CD4-positive, alpha-beta T cell treated with Interleukin-21 for 1 hour (primary cell): ENCODE results near the gene OR5H2.
"Not testable (repeated sequence)": the region's sequence is repeated elsewhere in the genome, so short reads cannot be mapped to it uniquely, and the experiment has no call there.

ENCODE experiments used
- DNase-seq: peaks from one replicate; pipeline ENCODE4 v3.0.0-alpha.2; 2020

Gene OR5H2

DNA sequence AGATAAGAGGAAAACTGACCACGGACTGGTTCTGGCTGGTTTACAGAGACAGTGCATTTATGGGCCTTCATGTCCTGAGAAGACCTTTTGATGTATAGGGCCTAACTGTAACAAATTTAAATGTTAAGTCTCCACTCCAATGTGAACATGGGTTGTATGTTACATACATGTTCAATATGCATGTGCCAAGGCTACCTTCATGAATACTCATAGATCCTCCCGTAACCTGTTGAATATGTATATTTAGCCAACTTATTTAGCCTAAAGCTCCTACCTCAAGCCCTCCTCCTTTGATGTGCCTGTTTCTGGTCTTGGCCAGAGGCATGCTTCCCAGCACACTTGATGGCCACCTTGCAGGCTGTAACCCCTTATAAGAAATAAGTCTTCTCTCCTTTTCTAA is at the start of gene OR5H2:
Gene OR5H2, plus strand, starts transcription at position 301 of the 400 bp plus-strand sequence. CDS start 398 bp downstream, outside the sequence.
- DNase-seq: no peak

DNA sequence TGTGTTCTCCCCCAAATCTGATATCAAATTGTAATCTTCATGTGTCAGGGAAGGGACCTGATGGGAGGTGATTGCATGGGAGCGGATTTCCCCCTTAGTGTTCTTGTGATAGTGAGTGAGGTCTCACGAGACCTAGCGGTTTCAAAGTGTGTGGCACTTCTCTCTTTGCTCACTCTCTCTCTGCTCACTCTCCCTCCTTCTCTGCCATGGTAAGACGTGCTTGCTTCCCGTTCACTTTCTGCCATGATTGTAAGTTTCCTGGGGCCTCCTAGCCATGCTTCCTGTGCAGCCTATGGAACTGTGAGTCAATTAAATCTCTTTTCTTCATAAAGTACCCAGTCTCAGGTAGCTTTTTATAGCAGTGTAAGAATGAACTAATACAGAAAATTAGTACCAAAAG is 48.8 kb upstream of the OR5H2 start:
- no peak for DNase-seq

DNA sequence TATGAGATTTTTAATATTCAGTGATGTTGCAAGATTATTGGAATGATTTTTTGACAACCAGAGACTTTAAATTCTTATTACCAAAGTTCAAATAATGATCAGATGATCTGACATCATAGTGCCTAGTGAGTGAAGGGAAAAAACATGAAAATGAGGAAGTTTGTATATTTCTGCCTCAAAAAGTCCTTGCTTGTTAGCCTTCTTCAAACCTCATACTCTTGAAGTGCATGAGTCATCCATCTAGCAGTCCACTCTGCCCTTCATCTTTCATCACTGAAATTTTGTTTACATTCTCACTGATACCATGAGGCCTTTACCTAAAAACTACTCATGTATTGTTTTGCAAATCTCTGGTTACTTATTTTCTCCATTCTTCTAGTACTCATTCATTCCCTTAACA is 42.2 kb upstream of the OR5H2 start:
- DNase-seq: no peak

DNA sequence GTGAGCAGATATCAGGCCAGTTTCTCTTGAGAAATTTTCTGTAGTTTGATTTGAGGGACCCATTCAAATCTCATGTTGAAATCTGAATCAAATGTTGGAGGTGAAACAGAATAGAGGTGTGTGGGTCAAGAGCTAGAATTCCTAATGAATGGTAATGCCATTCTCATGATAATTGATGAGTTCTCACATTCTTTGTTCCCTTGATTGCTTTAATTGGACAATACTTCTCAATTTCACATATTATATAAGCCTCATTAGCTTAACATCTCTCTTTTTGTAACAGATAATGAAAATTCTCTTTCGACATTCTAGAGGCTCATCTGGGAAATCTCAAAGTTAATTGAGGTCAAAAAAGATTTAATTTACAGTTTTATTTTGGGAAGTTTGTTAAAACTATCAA is 40.1 kb upstream of the OR5H2 start:
- DNase-seq: no peak

DNA sequence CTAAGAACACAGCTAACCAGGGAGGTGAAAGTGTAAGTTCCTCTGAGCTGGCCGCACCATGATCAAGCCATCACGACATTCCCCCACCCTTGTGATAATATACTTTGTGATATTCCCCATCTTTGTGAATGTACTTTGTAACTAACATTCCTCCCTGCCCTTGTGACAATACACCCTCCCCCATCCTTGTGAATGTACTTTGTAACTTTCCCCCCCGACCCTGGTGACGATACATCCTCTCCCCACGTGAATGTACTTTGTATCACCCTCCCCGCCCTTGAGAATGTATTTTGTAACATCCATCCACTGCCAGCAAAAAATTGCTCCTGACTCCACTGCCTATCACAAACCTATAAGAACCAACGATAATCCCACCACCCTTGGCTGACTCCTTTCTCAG is 38.5 kb upstream of the OR5H2 start:
- no peak for DNase-seq

DNA sequence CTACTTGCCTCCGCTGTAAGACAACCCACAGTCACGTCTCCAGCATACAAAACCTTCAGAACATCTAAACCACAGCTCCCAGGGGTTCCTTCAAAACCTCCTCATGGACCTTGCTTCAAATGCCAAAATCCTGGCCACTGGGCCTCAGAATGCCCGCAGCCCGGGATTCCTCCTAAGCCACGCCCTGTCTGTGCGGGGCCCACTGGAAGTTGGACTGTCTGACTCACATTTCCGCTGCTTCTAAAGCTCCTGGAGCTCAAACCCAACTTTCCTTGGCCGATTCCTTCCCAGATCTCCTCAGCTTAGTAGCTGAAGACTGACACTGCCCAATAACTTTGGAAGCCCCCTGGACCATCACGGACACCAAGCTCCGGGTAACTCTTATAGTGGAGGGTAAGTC is 36.2 kb upstream of the OR5H2 start:
- no peak for DNase-seq

DNA sequence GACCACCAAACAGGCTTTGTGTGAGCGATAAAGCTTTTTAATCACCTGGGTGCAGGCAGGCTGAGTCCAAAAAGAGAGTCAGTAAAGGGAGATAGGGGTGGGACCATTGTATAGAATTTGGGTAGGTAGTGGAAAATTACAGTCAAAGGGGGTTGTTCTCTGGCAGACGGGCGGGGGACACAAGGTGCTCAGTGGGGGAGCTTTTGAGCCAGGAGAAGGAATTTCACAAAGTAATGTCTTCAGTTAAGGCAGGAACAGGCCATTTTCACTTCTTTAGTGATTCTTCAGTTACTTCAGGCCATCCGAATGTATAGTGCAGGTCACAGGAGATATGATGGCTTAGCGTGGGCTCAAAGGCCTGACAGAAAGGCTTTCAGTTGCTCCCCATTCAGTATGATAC is 26.3 kb upstream of the OR5H2 start:
- not testable (repeated sequence) for DNase-seq

DNA sequence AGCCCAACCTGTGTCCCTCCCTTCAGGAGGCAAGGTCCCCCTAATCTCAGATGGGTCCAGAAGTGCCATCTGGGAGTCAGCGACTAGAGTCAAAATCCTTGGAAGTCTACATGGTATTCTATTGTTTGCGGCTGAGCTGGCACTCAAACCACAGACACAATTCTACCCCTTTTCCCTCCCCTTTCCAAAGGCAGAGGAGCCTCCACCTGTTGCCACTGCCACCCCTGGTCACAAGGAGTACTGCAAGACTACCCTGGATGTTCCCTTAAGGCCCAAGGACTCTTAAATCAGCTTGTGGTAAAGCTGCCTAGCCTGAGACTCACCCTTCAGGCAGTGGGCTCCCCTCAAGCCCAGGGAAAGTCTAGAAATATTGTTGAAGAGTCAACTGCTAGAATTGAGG is 22.6 kb upstream of the OR5H2 start:
- DNase-seq: no peak

DNA sequence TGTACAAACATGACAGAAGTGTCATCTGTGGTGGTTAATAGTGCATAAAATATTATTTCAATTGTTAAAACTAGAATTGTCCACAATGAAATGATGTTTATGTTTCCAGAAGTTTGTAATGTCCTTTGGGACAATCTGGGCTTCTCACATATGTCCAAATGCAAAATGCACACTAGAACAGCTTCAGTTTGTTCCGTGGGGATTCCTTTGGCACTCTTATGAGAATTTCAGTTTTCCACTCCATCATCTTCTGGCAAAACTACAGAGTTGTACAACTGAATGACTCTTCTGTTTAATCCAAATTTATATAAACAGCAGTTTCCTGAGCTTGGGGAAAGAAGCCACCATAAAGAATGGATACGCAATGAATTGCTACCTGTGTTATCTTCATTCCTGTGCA is 20.3 kb upstream of the OR5H2 start:
- no peak for DNase-seq

DNA sequence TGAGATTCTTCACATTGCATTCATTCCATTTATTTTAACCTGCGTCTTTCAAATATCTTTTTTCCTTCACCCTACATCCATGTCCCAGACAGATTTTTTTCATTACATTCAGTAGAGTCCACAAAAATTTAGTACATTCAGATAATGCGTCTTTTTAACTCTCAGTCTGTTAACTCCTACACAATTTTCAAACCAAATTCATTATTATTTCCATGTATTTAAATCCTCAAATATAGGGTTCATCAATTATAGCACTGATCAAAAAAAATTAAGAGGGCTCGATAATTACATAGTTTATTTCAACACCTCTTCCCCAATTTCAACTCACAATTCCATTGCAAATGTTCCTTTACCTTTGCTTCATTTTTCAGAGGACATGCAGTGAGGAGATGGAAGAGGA is 18.4 kb upstream of the OR5H2 start, which contains the start of gene OR5H6:
Gene OR5H6, plus strand, starts transcription at position 301 of the 400 bp plus-strand sequence. Its CDS starts 89 bp downstream, at position 390.
- no peak for DNase-seq

DNA sequence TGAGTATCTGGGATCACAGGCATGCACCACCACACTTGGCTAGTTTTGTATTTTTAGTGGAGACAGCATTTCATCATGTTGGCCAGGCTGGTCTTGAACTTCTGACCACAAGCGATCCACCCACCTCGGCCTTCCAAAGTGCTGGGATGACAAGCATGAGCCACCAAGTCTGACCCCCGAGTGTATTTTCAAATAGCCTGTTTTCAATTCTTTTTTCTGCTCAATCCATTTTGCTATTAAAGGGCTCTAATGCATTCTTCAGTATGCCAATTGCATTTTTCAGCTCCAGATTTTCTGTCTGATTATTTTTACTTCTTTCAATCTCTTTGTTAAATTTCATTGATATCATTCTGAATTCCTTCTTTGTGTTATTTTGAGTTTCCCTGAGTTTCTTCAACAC is 12.5 kb upstream of the OR5H2 start:
- no peak for DNase-seq

DNA sequence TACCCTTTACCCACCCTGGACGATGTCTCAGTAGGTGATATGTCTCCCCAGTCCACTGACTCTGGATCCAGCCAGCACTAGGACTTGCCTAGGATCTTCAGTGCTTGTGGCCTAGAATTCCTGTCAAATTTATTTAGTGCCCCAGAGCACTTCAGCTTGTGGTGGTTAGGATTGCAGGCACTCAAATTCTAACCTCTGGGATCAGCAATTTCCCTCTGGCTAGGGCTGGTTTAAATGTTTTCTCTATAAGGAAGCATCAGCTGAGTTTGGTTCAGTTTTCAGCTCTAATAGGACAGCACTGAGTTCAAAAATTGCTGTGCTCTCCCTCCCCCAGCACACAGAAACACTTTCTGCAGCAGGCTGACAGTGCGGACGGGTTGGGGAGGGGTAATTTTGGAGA is 10.2 kb upstream of the OR5H2 start:
- DNase-seq: no peak

DNA sequence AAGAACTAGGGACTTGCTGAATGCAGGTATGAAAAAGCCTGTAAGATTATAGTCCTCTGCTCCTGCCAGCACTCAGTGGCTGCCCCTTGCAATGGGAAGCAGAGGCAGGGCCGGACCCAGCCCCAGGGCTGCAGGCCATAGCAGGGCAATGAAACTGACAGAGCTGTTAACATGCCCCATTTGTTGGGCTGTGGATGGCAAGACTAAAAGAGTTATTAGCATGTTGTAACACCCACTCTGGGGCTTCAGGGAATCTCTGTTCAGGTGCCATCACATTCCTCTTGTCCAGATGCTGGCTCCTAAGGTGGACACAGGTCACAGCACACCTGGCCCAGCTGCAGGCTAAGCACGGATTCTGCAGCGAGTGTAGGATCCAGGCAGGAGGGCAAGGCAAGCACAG is 7.4 kb upstream of the OR5H2 start:
- DNase-seq: no peak

DNA sequence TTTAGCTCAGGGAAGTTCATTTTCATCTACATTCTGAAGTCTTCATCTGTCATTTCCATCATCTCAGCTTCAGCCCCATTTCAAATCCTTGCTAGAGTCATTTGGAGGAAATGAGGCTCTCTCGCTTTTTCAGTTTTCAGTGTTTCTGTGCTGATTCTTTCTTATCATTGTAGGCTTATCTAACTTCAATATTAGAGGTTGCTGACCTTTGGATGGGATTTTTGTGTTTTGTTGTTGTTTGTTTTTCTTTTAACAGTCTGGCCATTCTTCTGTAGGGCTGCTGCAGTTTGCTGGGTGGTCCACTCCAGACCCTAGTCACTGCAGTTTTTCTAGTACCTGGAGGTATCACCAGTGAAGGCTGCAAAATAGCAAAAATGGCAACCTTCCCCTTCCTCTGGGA is 8.6 kb downstream of the OR5H2 start:
- no peak for DNase-seq

DNA sequence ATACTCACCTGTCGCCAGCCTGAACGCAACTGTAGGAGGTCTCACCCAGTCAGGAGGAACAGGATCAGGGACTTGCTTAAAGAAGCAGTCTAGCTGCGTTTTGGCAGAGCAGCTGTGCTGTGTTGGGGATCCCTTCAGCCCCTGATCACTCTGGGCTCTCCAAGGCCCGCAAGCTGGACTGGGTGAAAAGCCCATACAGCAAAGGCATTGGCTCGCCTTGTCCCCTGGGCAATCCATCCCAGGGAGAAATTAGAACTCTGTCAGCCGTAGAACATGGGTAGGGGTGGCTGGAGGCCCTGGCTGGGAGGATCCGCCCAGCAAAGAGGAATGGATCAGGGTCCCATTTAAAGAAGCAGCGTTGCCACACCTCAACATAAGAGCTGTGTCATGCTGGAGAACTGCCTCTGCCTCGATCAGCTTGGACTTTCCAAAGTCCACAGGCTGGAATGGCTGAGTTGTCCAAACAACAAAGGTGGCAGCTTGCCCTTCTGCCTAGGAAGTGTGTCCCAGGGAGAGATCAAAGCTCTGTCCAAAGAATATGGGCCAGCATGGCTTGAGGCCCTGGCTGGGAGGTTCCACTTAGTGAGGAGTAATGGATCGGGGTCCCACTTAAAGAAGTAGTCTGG is 9.1 kb downstream of the OR5H2 start:
- DNase-seq: no peak

DNA sequence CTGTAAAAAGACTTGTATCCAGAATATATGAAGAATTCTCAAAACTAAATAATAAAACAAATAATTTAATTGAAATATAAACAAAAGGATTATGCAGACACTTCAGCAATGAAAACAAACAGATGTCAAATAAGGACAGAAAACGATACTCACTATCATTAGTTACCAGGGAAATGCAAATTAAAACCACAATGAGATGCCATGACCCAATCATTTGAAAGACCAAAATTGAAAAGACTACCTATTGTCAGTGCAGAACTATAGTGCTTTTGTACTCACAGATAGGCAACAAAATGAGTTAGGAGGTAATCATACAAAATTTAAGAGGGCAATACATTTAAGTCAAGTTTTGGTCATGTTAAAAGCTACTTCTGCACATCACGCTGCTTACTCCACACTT is 39.8 kb downstream of the OR5H2 start:
- DNase-seq: no peak

DNA sequence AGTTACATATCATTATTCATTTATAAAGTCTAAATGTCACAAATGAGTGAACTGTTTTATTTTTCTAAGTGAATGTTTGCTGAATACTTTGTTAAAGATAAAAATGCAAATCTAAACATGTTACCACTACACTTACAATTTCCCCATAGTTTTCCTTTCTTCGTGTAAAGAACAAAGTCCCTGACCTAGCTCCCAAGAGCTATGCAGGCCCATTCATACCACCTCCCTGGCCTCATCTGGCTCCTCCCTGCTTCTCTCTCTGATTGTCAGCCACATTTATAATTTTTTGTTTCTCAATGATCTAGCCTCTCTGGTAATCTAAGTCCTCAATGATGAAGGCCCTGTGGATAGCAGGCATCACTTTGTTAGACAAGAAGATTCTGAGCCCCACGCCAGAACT is 40.4 kb downstream of the OR5H2 start:
- no peak for DNase-seq

DNA sequence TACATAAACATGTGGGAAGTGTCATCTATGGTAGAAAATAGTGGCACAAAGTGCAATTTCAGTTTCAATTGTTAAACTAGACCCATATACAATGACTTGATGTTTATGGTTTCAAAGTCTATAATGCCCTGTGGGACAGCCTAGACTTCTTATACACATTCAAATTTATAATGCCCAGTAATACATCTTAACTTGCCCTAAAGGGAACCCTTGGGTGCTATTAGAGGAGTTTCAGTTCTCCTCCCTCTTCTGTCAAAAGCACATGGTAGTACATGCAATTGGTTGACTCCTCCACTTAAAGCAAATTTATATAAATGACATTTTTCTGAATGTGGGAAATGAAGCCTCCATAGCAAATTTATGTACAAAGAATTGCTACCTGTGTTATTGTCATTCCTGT is 41.1 kb downstream of the OR5H2 start:
- DNase-seq: no peak

DNA sequence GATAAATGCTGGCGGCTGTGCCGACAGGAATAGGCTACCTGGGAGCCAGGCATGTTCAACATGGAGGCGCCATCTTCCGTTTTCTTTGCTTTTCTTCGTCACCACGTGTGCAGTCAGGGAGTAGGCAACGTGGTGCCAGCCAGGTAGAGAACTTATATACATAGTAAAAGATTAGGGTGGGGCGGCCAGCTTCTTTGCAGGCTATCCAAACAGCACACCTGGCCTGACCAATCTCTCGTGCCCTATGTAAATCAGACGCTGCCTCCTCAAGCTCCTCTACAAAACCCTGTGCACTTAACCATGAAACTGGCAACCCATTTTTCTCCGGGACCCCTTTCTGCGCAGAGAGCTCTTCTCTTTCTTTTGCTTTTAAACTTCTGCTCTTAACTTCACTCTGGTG is 42.8 kb downstream of the OR5H2 start:
- no peak for DNase-seq

DNA sequence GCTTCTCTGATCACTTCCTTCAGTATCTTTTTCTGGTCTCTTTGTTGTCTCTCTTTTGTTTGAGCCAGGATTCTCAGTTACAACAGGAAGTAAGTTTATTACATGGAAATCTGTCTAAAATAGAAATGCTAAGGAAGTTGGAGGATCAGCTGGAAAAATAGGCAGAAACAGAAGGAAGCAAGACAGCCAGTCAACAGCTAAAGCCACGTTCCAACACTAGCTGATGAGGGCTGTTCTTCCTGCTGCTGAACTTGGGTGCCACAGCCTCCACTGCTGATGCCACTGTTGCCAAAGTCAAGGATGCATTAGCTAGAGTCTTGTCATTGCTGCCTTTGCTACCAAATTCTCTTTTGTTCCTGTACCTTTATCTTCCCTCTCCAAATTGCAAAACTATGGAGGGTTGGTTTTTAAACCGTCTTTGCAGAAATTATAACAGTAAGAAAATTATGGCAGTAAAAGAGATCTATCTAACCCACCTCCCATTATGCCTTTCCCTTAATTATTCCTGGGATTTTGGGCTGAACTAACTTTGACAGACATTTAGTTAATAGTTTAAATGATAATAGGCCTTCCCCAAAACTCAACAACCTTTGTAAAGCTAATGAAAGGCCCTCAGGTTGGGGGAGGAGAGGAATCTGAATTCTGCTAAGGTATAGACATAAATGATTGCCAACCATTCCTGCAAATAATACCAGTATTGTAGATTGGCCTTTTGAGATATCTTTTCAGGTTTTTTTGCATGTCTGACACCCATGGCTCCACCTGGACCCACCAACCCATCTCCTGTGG is 44.0 kb downstream of the OR5H2 start:
- DNase-seq: no peak

DNA sequence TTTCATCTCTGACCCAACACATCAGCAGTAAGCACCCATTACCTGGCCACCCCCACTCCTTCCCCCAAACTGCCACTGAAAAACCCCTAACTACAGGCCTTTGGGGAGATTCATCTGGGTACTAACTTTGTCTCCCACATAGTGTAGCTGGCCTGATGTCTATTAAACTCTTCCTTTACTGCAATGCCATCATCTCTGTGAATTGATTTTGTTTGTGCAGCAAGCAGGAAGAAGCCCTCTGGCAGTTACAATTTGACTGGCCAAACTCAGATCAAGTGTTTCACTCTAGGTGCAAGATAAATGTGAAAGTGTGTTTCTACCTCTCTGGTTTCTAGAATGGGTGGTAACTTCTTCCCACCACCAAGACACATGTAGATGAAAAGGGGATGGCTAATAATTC is 44.6 kb downstream of the OR5H2 start:
- DNase-seq: no peak

DNA sequence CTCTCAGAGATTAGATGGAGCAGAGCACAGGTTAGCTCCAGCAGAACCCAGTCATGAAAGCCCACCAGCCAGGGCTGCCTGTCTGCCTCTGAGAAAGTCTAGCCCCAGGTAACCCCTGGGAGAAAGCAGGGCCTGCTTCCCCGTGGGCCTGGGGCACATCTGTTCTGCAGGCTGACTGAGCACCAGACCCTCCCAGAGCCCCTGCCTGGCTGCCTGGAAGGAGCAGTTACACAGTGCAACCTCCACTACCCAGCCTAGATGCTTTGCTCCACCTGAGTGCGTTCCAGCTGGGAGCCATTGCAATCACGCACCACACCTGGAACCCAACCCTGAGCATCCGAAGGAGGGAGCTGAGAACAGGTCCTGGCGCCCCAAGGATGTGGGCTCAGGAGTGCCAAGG is 46.6 kb downstream of the OR5H2 start:
- DNase-seq: no peak

DNA sequence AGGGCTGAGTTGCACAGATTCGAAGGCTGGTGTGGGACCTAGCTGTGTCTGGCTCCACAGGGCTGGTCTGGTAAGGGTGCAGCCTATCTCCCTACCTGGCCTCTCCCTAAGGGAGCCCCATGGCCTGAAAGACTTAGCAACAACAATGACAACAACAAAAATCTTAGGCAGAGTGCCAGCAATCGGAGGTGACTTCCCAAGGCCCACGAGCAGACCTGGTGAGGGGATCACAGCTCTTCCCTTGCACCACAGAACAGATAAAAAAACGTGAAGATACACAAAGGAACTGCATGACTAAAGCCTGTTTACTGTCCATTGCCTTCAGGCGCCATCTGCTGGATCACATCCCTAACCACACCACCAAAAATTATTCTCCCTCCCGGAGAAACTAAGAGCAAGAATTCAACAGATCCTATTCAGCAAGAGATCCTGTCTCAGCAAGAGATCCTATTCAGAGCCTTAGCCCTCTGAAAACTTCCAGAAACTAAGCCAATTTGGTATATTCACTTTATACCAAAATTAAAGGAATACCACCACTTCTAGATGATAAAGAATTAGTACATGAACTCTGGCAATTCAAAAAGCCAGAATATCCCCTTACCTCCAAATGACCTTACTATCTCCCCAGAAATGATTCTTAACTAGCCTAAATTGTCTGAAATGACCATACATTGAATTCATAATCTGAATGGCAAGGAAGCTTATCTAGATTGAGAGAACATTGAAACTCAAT is 47.3 kb downstream of the OR5H2 start:
- peak; percentile 50 for DNase-seq

DNA sequence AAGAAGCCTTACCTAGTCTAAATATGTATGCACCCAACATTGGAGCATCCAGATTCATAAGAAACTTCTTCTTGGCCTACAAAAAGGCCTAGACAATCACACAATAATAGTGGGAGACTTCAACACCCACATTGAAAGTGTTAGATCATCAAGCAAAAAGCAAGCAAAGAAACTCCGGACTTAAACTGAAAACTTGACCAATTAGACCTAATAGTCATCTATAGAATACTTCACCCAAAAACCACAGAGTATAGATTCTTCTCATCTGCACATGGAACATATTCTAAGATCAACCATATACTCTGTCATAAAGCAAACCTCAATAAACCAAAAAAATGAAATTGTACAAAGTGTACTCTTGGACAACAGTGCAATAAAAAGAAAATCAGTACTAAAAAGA is 49.0 kb downstream of the OR5H2 start:
- no peak for DNase-seq
